Measurements from ENCODE around the gene TMEFF2.

GRCh38 chr2:191913796-191914195, 280.9 kb downstream of the TMEFF2 start:
- TF ChIP-seq GATA2 (IDR thresholded peaks at IDR 0.05; ENCODE audit: low read depth, low read length) (no peak), GATA3 (IDR thresholded peaks at IDR 0.05; ENCODE audit: low read depth, low read length) (no peak)

Data from SH-SY5Y (cell line).